ELF-1 (cell line): Measurements from ENCODE around the gene PANK4.

Experiments used
- DNase-seq: peaks from one replicate; pipeline ENCODE4 v3.0.0-alpha.2; 2016; ENCODE audit warnings: low read depth, low spot score

Gene PANK4

GRCh38 chr1:2512862-2513421, 13.5 kb downstream of the PANK4 start:
- no peak for DNase-seq

DNA sequence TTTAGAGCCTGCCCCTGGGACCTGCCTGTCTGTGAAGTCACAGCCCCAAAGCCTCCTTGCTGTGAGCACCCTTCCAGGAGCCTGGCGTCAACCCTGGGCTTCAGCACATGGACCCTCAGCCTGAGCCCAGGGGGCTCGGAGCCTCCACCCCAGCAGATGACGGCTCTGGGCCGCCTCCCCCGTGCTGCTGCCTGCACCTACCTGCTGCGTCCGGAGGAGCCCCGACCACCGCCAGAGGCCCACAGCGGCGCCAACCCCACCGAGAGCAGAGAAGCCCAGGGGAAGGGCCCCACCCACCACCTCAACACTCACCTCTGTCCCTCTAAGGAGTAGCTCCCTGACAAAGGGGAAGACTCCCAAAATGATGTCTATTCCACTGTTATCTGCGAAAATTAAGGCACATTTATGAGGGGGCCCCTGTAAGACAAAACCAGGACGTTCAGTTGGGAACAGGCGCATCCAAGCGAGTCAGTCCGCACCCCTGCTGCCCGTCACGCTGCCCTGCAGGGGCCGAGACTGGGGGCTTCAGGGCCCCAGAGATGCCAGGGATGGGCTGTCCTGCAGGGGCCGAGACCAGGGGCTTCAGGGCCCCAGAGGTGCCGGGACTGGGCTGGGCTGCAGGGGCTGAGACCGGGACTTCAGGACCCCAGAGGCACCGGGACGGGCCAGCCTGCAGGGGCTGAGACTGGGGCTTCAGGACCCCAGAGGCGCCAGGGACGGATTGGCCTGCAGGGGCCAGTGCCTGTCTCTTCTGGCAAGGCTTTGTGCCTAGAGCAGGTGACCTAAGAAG, 15.8 kb downstream of the PANK4 start:
- DNase-seq: no peak

GRCh38 chr1:2509589-2509988, 16.8 kb downstream of the PANK4 start:
- DNase-seq: no peak

- no peak for DNase-seq
These were observed 17.6 kb downstream of the PANK4 start for GRCh38 chr1:2508751-2509150.

DNA sequence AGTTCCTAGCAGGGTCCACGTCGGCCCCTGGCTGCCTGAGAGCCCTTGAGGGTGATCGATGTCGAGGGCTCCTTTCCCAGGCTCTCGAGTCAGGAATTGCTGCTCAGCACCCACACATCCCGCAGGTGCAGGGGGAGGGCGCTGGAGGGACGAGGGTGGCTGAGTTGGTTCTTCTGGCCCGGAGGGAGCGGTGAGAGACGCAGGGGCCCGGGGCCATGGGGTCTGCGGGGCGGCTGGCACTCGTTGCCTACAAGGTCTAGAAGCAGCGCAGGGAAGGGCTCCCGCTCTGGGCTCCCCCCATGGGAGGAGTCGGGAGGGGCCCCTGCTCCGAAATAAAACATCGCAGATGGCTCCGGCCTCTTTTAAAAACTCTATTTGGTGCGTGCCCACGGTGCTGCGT, 18.2 kb downstream of the PANK4 start:
- no peak for DNase-seq

DNA sequence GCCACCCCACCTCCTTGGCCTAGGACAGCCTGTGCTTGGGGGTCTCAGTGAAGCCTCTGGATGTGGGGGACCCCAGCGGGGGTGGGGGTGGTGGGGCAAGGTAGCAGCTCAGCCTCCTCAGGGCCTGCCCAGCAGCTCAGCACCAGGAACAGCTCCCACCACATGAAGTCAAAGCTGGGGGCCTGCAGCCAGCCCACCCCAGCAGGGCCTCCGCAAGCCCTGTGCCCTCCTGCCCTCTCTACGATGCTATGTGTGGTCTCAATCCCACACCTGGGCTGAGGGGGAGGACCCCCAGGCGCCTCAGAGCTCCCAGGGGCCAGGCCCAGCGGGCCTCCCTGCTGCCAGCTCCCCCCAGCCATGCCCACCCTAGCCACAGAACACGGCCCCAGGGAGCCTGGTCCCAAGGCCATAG, 18.6 kb downstream of the PANK4 start:
- DNase-seq: no peak

- DNase-seq: no peak
These were observed 19.4 kb downstream of the PANK4 start for GRCh38 chr1:2506901-2507565.

DNA sequence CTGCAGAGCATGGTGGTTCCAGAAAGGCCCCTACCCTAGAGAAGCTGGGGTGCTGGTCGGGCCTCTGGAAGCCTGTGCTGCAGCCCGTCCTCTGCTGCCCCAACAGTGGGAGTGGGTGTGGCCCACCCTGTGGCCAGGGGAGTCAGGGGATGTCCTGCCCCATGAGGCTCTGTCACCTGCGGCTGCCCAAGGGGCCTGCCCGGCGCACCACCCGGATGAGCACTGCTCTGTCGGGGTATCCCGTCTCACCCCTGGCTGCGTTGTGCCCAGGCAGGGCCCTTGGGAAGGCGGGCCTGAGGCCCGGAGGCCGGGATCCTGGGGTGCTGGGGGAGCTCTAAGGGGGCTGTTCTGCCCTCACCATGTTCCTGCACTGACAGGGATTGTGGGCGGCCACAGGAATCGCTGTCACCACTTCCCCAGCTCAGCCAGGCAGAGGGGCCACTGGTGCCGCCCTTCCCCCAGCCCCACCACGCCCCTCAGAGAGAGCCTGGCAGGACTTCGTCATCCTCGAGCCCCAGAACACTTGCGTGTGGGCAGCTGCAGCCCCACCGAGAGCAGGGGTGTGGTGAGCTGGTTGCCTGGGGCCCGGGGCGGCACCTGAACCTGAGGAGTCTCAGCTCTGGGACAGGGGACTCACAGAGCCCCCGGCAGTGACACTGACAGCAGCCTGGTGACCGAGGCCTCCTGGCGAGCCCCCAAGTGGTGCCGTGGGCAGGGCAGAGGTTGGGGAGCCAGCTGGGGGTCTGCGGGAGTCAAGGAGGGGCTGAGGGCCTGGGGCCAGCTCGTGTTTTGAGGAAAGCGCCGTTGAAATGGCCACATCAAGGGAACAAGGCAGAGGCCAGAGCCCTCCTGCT, 20.2 kb downstream of the PANK4 start:
- DNase-seq: no peak

GRCh38 chr1:2505461-2505994, 20.9 kb downstream of the PANK4 start:
- no peak for DNase-seq

DNA sequence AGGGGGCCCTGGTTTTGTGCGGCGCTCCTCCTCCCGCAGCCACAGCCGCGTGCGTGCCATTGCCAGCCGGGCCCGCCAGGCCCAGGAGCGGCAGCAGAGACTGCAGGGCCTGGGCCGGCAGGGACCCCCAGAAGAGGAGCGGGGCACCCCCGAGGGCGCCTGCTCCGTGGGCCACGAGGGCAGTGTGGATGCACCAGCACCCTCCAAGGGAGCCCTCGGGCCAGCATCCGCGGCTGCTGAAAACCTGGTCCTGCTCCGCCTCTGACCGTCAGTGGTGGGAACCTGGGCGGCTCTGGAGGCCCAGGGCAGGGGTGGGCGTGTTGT, 21.5 kb downstream of the PANK4 start:
- no peak for DNase-seq

GRCh38 chr1:2504225-2504948, 22.0 kb downstream of the PANK4 start:
- DNase-seq: no peak

DNA sequence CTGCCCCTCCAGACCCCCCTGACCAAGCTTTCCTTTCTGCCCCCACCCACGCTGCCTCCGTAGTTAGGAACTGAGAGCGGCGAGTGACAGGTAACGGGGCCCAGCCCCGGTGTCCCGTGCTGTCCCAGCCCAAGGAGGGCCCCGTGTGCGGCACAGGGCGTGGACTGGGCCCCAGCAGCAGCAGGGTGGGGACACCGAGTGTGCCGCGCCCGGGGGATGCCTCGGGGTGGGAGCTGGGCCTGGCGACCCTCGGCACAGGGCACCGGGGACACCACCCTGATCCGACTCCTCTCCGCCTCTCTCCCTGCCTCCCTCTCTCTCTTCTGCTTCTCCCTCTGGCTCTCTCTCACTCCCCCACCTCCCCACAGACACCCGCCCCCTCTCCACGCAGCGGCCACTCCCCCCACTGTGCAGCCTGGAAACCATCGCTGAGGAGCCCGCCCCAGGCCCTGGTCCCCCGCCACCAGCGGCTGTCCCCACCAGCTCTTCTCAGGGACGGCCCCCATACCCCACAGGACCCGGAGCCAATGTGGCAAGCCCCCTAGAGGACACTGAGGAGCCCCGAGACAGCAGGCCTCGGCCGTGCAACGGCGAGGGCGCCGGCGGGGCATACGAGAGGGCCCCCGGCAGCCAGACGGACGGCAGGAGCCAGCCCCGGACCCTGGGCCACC, 22.7 kb downstream of the PANK4 start:
- no peak for DNase-seq

GRCh38 chr1:2502661-2503553, 23.5 kb downstream of the PANK4 start:
- no peak for DNase-seq

- DNase-seq: no peak
These were observed 24.2 kb downstream of the PANK4 start for GRCh38 chr1:2502210-2502609.

DNA sequence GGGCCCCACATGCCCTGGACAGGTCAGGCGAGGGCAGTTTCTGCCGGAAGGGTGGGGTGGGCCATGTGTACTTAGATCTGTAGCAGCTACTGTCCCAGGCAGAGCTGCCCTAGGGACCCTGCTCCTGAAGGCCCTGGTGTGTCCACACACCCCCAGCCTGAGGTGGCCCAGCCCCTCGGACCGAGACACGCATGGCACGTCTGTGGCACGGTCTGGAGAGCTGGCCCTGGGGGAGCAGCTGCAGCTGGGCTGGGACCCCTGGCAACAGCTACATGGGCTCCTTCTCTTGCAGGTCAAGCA, 24.6 kb downstream of the PANK4 start:
- DNase-seq: no peak

DNA sequence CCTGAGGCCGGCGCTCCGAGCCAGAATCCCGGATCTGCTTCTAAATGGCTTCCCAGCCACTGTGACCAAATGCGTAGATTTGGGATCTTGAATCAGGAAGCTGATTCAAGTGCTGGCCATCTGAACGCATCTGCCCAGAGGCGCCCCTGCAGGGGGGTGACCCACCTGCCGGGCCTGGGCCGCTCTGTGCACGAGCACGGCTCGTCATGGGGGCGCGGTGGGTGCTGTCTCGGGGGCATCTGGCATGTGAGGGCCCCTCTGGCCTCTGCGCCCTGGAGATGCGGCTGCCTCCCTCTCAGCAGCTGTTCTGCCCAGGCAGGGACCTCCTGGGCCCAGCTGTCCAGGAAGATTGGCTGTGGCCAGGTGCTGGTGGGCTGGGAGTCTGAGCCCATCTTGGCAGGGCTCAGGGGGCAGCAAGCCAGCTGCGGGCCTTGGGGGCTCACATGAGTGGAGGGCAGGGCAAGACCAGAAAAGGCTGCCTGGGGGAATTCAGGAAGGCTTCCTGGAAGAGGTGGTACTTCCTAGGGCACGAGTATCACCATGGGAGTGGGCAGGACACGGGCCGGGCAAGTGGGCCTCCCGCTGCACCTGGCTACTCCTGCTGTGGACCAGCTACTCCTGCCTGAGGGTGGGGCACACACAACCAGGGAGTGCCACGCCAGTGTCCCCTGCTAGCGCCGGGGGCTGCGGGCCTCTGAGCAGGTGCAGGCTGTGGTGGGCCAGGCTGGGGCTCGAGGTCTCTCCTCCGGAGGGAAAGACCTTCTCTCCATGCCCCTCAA, 25.2 kb downstream of the PANK4 start:
- no peak for DNase-seq

- no peak for DNase-seq
These were observed 26.3 kb downstream of the PANK4 start for GRCh38 chr1:2499986-2500596.

DNA sequence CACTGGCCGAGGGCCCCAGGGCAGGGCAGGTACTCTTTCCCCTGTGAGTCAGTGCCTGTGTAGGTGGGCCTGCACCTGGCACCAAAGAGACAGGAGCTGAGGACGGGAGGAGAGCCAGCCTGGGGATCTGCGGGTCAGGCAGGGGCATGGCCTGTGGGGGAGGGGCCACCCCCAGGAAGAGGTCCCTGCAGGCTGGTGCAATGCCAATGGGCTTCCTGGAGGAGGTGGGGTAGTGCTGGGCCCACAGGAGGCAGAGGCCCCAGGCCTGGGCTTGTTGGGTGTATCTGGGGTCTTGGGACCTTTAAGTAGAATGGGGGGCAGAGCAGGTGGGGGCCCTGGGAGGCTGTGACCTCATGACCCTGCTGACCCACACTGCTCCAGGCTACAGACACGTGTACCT, 27.1 kb downstream of the PANK4 start:
- no peak for DNase-seq

GRCh38 chr1:2498648-2499047, 27.7 kb downstream of the PANK4 start:
- no peak for DNase-seq
